Activated naive CD8-positive, alpha-beta T cell treated with anti-CD3 and anti-CD28 coated beads, Interleukin-2, amount 50 U/mL, for 24 hours (primary cell): ENCODE data around the gene TEAD1.

Source experiments
- ATAC-seq: fragments of 150-1000 bp; cut with Tn5 transposase; one replicate; pipeline ENCODE4 v1.10.0; 2021
- DNase-seq: peaks from one replicate; pipeline ENCODE4 v3.0.0; 2021
- H3K27ac Mint-ChIP-seq: one replicate; pipeline ENCODE4 v1.8.0; 2021; ENCODE audit warnings: mild to moderate bottlenecking, mixed read lengths
- H3K27me3 Mint-ChIP-seq: one replicate; pipeline ENCODE4 v1.8.0; 2021; ENCODE audit warnings: mixed read lengths
- H3K36me3 Mint-ChIP-seq: one replicate; pipeline ENCODE4 v1.8.0; 2021; ENCODE audit warnings: low read depth, mixed read lengths
- H3K4me1 Mint-ChIP-seq: one replicate; pipeline ENCODE4 v1.8.0; 2021; ENCODE audit warnings: mixed read lengths
- H3K4me3 Mint-ChIP-seq: one replicate; pipeline ENCODE4 v1.8.0; 2021; ENCODE audit warnings: mild to moderate bottlenecking, moderate library complexity, mixed read lengths
- H3K9me3 Mint-ChIP-seq: one replicate; pipeline ENCODE4 v1.8.0; 2021; ENCODE audit warnings: mixed read lengths

The TEAD1 gene

GRCh38 chr11:12675951-12676711, 1.9 kb downstream of the TEAD1 start:
- Mint-ChIP-seq H3K27ac (no peak overlapping the region), H3K9me3 (no peaks in the 10 kb centered on the region), H3K4me1 (peaks cover 13% of the 10 kb centered on the region), H3K4me3 (peak overlapping the region; percentile 22), H3K27me3 (peaks cover 75% of the 10 kb centered on the region), H3K36me3 (no peaks in the 10 kb centered on the region)
- DNase-seq, result no peak
- ATAC-seq, result no peak

- peaks cover 75% of the 10 kb centered on the region for H3K27me3 Mint-ChIP-seq
- no peak overlapping the region for H3K4me3 Mint-ChIP-seq
- H3K9me3 Mint-ChIP-seq, result no peaks in the 10 kb centered on the region
- DNase-seq (no peak), ATAC-seq (no peak)
- H3K4me1 Mint-ChIP-seq, result peaks cover 13% of the 10 kb centered on the region
- no peaks in the 10 kb centered on the region for H3K36me3 Mint-ChIP-seq
- H3K27ac Mint-ChIP-seq, result no peak overlapping the region
Measured at GRCh38 chr11:12677131-12677530, 2.9 kb downstream of the TEAD1 start.

GRCh38 chr11:12678092-12678491, 3.9 kb downstream of the TEAD1 start:
- Mint-ChIP-seq H3K36me3 (no peaks in the 10 kb centered on the region), H3K27me3 (peaks cover 76% of the 10 kb centered on the region), H3K9me3 (no peaks in the 10 kb centered on the region), H3K27ac (no peak overlapping the region), H3K4me3 (no peak overlapping the region), H3K4me1 (peaks cover 13% of the 10 kb centered on the region)
- ATAC-seq (no peak), DNase-seq (no peak)

GRCh38 chr11:12678991-12679390, 4.8 kb downstream of the TEAD1 start:
- Mint-ChIP-seq H3K27me3 (peaks cover 79% of the 10 kb centered on the region), H3K4me3 (no peak overlapping the region), H3K27ac (no peak overlapping the region), H3K4me1 (peaks cover 6% of the 10 kb centered on the region), H3K36me3 (no peaks in the 10 kb centered on the region), H3K9me3 (no peaks in the 10 kb centered on the region)
- ATAC-seq, result no peak
- DNase-seq, result no peak

GRCh38 chr11:12679471-12679870, 5.2 kb downstream of the TEAD1 start:
- H3K4me3 Mint-ChIP-seq, result no peak overlapping the region
- H3K27me3 Mint-ChIP-seq, result peaks cover 82% of the 10 kb centered on the region
- no peak for ATAC-seq
- H3K4me1 Mint-ChIP-seq, result peaks cover 6% of the 10 kb centered on the region
- no peak for DNase-seq
- H3K27ac Mint-ChIP-seq, result no peak overlapping the region
- H3K36me3 Mint-ChIP-seq, result no peaks in the 10 kb centered on the region
- H3K9me3 Mint-ChIP-seq, result no peaks in the 10 kb centered on the region

- H3K27ac Mint-ChIP-seq, result no peak overlapping the region
- no peak for DNase-seq
- no peak overlapping the region for H3K4me3 Mint-ChIP-seq
- H3K9me3 Mint-ChIP-seq, result no peaks in the 10 kb centered on the region
- H3K4me1 Mint-ChIP-seq, result peaks cover 4% of the 10 kb centered on the region
- ATAC-seq, result no peak
- H3K36me3 Mint-ChIP-seq, result no peaks in the 10 kb centered on the region
- peaks cover 85% of the 10 kb centered on the region for H3K27me3 Mint-ChIP-seq
Measured at GRCh38 chr11:12680246-12680939, 6.2 kb downstream of the TEAD1 start.

- no peak overlapping the region for H3K4me3 Mint-ChIP-seq
- no peaks in the 10 kb centered on the region for H3K36me3 Mint-ChIP-seq
- no peak overlapping the region for H3K27ac Mint-ChIP-seq
- H3K9me3 Mint-ChIP-seq, result no peaks in the 10 kb centered on the region
- peaks cover 82% of the 10 kb centered on the region for H3K27me3 Mint-ChIP-seq
- peaks cover 4% of the 10 kb centered on the region for H3K4me1 Mint-ChIP-seq
- ATAC-seq, result no peak
- DNase-seq, result no peak
Measured at GRCh38 chr11:12680940-12681258, 6.7 kb downstream of the TEAD1 start.

GRCh38 chr11:12681466-12681865, 7.2 kb downstream of the TEAD1 start:
- H3K4me1 Mint-ChIP-seq, result peaks cover 7% of the 10 kb centered on the region
- no peak overlapping the region for H3K27ac Mint-ChIP-seq
- no peaks in the 10 kb centered on the region for H3K9me3 Mint-ChIP-seq
- DNase-seq (no peak), ATAC-seq (no peak)
- H3K27me3 Mint-ChIP-seq, result peaks cover 78% of the 10 kb centered on the region
- H3K4me3 Mint-ChIP-seq, result no peak overlapping the region
- H3K36me3 Mint-ChIP-seq, result no peaks in the 10 kb centered on the region

GRCh38 chr11:12682288-12682687, 8.1 kb downstream of the TEAD1 start:
- Mint-ChIP-seq H3K4me1 (peaks cover 12% of the 10 kb centered on the region), H3K4me3 (no peak overlapping the region), H3K27ac (no peak overlapping the region), H3K36me3 (no peaks in the 10 kb centered on the region), H3K9me3 (no peaks in the 10 kb centered on the region), H3K27me3 (peaks cover 79% of the 10 kb centered on the region)
- ATAC-seq (no peak), DNase-seq (no peak)

- Mint-ChIP-seq H3K36me3 (no peaks in the 10 kb centered on the region), H3K27ac (no peak overlapping the region), H3K4me3 (no peak overlapping the region), H3K4me1 (peaks cover 12% of the 10 kb centered on the region), H3K9me3 (no peaks in the 10 kb centered on the region), H3K27me3 (peaks cover 79% of the 10 kb centered on the region)
- ATAC-seq, result no peak
- no peak for DNase-seq
Measured at GRCh38 chr11:12682737-12683500, 8.7 kb downstream of the TEAD1 start.

GRCh38 chr11:12683874-12684273, 9.7 kb downstream of the TEAD1 start:
- no peaks in the 10 kb centered on the region for H3K36me3 Mint-ChIP-seq
- peaks cover 82% of the 10 kb centered on the region for H3K27me3 Mint-ChIP-seq
- H3K9me3 Mint-ChIP-seq, result no peaks in the 10 kb centered on the region

GRCh38 chr11:12684315-12684714, 10.1 kb downstream of the TEAD1 start:
- peaks cover 82% of the 10 kb centered on the region for H3K27me3 Mint-ChIP-seq
- H3K4me1 Mint-ChIP-seq, result peaks cover 12% of the 10 kb centered on the region
- DNase-seq (no peak), ATAC-seq (no peak)
- H3K36me3 Mint-ChIP-seq, result no peaks in the 10 kb centered on the region
- H3K4me3 Mint-ChIP-seq, result no peak overlapping the region
- no peak overlapping the region for H3K27ac Mint-ChIP-seq
- no peaks in the 10 kb centered on the region for H3K9me3 Mint-ChIP-seq

More at GRCh38 chr11:12683874-12684273, 9.7 kb downstream of the TEAD1 start:
- no peak overlapping the region for H3K4me3 Mint-ChIP-seq
- DNase-seq (no peak), ATAC-seq (no peak)
- peaks cover 12% of the 10 kb centered on the region for H3K4me1 Mint-ChIP-seq
- H3K27ac Mint-ChIP-seq, result no peak overlapping the region

GRCh38 chr11:12684816-12685215, 10.6 kb downstream of the TEAD1 start:
- peaks cover 78% of the 10 kb centered on the region for H3K27me3 Mint-ChIP-seq
- H3K27ac Mint-ChIP-seq, result no peak overlapping the region

GRCh38 chr11:12685229-12685628, 11.0 kb downstream of the TEAD1 start:
- ATAC-seq, result no peak
- no peaks in the 10 kb centered on the region for H3K36me3 Mint-ChIP-seq
- no peaks in the 10 kb centered on the region for H3K9me3 Mint-ChIP-seq
- no peak overlapping the region for H3K4me3 Mint-ChIP-seq
- H3K27ac Mint-ChIP-seq, result no peak overlapping the region
- peaks cover 11% of the 10 kb centered on the region for H3K4me1 Mint-ChIP-seq
- no peak for DNase-seq
- H3K27me3 Mint-ChIP-seq, result peaks cover 76% of the 10 kb centered on the region

More at GRCh38 chr11:12684816-12685215, 10.6 kb downstream of the TEAD1 start:
- Mint-ChIP-seq H3K4me1 (peaks cover 12% of the 10 kb centered on the region), H3K4me3 (no peak overlapping the region), H3K9me3 (no peaks in the 10 kb centered on the region), H3K36me3 (no peaks in the 10 kb centered on the region)
- no peak for DNase-seq
- ATAC-seq, result no peak
